ENCODE measurements around the gene TCEA2. TPM values are rescaled to one million over a fixed set of nuclear protein-coding genes. Genes with fewer than 3 reads are reported as not detected.
A peak's percentile ranks its signal among the peaks of the same experiment; 100 is the strongest.

Gene TCEA2
- total RNA-seq, 4 donors from 2014 or later, result 28.1 to 39.7 (median 33.6) TPM

GRCh38 chr20:64036346-64037198 is 26.4 kb upstream of the TCEA2 start:
- WGBS, 2 donors (ENCODE audit: low coverage in 1 of 2), result no CpG with 5 or more reads among the region's 17 CpGs
- peaks cover 63% of the 10 kb centered on the region for H3K27me3 ChIP-seq
- H3K27ac ChIP-seq, result no peak overlapping the region
- peaks cover 0 to 44% of the 10 kb centered on the region in 2 donors for H3K36me3 ChIP-seq
- no peak overlapping the region for H3K4me3 ChIP-seq
- ATAC-seq, result no peak
- no peaks in the 10 kb centered on the region for H3K9me3 ChIP-seq
- TF ChIP-seq CTCF (IDR thresholded peaks at IDR 0.05) (no peak), POLR2AphosphoS5 (IDR thresholded peaks at IDR 0.05) (no peak), EP300 (IDR thresholded peaks at IDR 0.05) (no peak), POLR2A (IDR thresholded peaks at IDR 0.05) (no peak)
- H3K4me1 ChIP-seq, result peaks cover 0 to 44% (median 22%) of the 10 kb centered on the region in 3 donors

GRCh38 chr20:64037199-64037497 is 25.9 kb upstream of the TCEA2 start:
- Histone ChIP-seq H3K27ac (no peak overlapping the region), H3K36me3 (peaks cover 0 to 39% of the 10 kb centered on the region in 2 donors), H3K4me1 (peaks cover 0 to 49% (median 27%) of the 10 kb centered on the region in 3 donors), H3K9me3 (no peaks in the 10 kb centered on the region), H3K27me3 (peaks cover 68% of the 10 kb centered on the region), H3K4me3 (no peak overlapping the region)
- ATAC-seq, result no peak
- no peak for TF ChIP-seq POLR2A (IDR thresholded peaks at IDR 0.05)
- TF ChIP-seq POLR2AphosphoS5 (IDR thresholded peaks at IDR 0.05), result no peak
- TF ChIP-seq CTCF (IDR thresholded peaks at IDR 0.05), result no peak
- TF ChIP-seq EP300 (IDR thresholded peaks at IDR 0.05), result no peak
- WGBS, 2 donors (ENCODE audit: low coverage in 1 of 2), result no CpG with 5 or more reads among the region's 3 CpGs

DNA sequence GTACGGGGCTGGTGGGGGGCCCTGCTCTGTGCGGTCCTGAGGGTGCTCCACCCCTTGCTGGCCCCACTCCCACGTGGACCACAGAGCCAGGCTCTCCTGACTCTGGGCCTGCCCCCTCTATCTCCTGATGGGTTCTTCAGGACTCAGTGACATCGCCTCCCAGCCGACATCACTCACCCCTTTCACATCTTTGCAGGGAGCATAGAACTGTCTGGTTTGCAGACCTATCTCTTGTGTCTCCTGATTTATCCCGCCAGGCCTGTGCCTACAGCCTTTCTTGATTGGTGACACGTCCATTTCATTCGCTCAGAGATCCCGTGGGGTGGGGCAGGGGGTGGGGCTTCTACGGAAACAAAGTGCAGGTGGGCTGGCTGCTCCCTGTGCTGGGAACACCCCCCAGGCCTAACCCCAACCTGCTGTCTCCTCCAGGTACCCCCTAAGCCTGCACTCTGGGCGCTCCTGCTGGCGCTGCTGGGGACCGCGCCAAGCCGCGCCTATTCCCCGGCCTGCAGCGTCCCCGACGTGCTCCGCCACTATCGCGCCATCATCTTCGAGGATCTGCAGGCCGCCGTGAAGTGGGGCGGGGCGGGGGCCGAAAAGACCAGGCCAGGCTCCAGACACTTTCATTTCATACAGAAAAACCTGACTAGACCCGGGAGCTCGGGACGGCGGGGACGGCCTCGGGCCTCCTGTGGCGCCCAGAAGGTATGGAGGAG is 25.3 kb upstream of the TCEA2 start:
- H3K27ac ChIP-seq, result no peak overlapping the region
- peaks cover 0 to 34% of the 10 kb centered on the region in 2 donors for H3K36me3 ChIP-seq
- H3K9me3 ChIP-seq, result no peaks in the 10 kb centered on the region
- TF ChIP-seq POLR2A (IDR thresholded peaks at IDR 0.05), result no peak
- no peak for TF ChIP-seq EP300 (IDR thresholded peaks at IDR 0.05)
- TF ChIP-seq CTCF (IDR thresholded peaks at IDR 0.05), result no peak
- no peak for TF ChIP-seq POLR2AphosphoS5 (IDR thresholded peaks at IDR 0.05)
- no peak for ATAC-seq
- H3K4me1 ChIP-seq, result peaks cover 0 to 54% (median 27%) of the 10 kb centered on the region in 3 donors
- H3K27me3 ChIP-seq, result peaks cover 73% of the 10 kb centered on the region
- 9 to 23% methylated on average over 6 of the region's 36 CpGs for WGBS, 2 donors (ENCODE audit: low coverage in 1 of 2)
- peak overlapping the region in 1 of 2 donors; percentile 51 for H3K4me3 ChIP-seq

DNA sequence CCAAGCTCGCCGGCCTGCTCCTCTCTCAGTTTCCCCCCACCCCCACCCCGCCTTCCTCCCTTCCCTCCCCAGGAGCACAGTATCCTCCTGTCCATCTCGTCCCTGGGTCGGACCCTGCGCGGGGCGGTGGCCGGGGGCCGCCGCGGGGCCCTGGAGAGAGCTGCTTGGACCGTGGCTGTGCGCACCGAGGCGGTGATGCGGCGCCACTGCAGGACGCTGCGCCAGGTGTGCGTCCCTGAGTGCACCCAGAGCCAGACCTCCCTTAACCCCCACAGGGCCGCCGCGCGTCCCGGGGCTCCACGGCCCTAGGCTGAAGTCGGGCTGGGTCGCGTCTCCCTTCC is 24.8 kb upstream of the TCEA2 start:
- TF ChIP-seq POLR2A (IDR thresholded peaks at IDR 0.05), result no peak
- no peak for TF ChIP-seq POLR2AphosphoS5 (IDR thresholded peaks at IDR 0.05)
- no peak for TF ChIP-seq CTCF (IDR thresholded peaks at IDR 0.05)
- TF ChIP-seq EP300 (IDR thresholded peaks at IDR 0.05), result no peak
- peaks cover 0 to 28% of the 10 kb centered on the region in 2 donors for H3K36me3 ChIP-seq
- peak overlapping the region in 2 of 4 donors; percentile 59 to 68 for H3K27ac ChIP-seq
- no CpG with 5 or more reads among the region's 30 CpGs for WGBS, 2 donors (ENCODE audit: low coverage in 1 of 2)
- H3K27me3 ChIP-seq, result peaks cover 77% of the 10 kb centered on the region
- no peaks in the 10 kb centered on the region for H3K9me3 ChIP-seq
- H3K4me3 ChIP-seq, result peak overlapping the region in 1 of 2 donors; percentile 51
- no peak for ATAC-seq
- peaks cover 0 to 54% (median 27%) of the 10 kb centered on the region in 3 donors for H3K4me1 ChIP-seq

Measured in gastroesophageal sphincter (tissue), 4 donors.